ENCODE data around the gene NHSL2.
"Not testable (repeated sequence)": the region's sequence is repeated elsewhere in the genome, so short reads cannot be mapped to it uniquely, and the experiment has no call there.

The NHSL2 gene

DNA sequence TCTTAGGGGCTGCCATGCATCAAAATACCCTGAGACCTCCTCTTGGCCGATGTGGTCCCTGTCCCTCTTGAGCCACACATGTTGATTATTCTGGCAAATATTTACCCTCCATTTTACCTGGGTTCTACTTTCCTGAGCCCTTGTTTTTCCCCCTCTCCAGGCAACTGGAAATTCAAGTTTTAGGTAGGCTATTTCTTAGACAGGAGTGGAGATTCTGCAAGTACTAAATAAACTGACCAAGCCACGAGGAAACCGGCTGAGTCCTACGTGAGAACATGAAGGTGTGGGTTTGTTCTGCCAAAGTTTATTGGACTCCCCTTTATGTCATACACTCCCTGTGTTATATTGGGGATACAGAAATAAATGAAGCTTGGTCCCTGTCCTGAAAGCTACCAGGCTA lies 133.0 kb downstream of the NHSL2 start:
- no peak for DNase-seq (ENCODE audit: low read depth)

DNA sequence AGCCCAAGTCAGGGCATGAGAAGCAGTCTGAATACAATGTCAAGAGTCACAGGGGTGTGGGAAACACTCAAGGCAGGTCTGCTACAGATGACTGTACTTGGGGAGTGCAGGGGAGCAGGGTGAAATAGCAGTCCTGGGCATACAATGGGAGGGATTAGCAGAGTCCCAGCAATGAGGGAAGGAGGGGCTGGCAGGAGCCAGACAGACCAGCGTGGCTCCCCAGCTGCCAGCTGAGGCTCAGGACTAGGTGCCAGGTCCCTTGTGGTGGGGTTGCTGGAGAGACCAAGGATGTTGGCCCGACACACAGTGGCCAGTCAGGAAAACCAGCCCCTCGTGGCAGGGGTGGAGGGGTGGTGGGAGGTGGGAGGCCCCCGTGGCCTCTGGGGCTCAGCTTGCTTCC lies 134.5 kb downstream of the NHSL2 start:
- DNase-seq (ENCODE audit: low read depth), result no peak

DNA sequence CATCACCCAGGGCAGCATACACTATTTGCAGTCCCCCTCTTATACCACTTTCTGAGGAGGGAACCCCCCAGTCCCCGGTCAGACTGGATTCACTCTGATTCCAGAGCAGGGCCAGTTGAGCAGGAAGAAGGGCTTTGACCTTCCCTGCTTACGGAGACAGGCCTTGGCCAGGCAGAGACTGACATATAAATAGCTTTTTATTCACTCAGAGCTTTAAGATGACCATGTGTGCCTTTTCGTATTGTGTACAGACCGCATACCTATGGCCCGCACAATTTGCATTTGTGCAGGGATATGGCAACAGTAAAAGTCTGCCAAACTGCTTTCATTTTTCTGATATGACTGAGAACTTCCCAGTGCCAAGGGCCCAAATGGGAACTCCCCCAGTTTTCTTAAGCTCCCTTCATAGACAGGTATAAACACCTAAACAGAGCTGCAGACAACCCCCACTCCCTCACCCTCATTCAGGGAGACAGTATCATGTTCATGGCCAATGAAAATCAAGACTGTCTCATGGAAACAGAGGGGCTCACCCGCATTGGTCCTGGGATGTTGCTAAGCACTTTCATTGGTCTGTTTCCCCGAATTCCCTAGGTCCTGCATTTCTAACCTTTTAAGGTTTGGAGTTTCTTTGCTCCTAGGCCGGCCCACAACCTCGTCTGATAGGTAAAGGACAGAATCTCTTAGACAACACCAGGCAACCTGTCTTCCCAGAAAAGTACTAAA lies 135.1 kb downstream of the NHSL2 start:
- no peak for DNase-seq (ENCODE audit: low read depth)

DNA sequence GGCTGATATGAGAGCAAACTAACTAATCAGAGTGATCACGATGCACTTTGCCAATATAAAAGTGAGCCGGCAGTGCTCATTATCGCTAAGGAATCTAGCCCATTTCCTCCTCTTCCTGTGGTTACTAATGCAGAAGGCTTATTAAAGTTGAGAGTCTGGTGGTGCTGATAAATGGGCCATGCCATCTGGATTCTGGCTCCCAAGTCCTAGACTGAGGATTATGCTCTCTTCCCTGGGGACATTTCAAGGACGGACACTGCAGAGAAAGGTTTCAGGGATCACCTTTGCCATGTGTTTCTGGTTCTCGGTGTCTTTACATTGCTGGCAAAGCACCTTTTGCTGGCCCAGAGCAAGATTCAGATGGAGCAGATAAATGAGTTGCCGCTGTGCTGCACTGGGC lies 135.8 kb downstream of the NHSL2 start:
- no peak for DNase-seq (ENCODE audit: low read depth)

DNA sequence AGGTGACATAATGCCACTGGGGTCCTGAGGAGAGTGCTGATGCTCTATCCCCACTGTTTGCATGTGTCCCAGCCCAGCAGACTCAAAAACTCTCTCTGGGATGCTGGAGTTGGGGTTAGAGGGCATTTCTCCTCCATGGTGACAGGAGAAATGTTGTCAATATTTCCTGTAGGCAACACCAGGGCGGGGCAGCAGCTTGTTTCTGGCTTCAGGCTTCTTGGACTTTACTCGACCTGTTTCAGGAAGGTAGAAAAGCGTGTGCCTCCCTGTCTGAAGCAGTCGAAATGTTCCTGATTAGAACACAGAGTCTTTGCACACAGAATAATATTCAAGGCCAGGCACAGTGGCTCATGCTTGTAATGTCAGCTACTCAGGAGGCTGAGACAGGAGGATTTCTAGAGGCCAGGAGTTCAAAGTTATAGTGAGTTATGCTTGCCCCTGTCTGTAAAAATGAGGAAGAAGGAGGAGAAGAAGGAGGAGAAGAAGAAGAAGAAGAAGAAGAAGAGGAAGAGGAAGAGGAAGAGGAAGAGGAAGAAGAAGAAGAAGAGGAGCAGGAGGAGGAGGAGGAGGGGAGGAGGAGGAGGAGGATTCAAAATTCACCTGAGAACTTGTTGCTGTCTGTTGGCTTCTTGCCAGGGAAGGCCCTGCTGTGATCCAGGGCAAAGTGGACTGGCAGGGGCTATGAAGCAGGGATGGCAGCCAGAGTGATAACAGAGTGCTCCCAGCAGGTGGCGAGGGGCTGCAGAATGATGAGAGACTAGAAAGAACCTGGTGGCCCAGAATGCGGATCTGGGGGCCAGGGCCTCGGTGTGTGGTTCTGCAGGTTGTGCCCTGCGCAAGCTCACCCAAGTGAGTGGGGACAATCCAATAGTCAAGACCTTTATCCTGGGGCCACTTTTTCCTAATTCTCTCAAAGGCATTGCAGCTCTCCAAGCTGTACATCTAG lies 138.1 kb downstream of the NHSL2 start:
- no peak for DNase-seq (ENCODE audit: low read depth)

DNA sequence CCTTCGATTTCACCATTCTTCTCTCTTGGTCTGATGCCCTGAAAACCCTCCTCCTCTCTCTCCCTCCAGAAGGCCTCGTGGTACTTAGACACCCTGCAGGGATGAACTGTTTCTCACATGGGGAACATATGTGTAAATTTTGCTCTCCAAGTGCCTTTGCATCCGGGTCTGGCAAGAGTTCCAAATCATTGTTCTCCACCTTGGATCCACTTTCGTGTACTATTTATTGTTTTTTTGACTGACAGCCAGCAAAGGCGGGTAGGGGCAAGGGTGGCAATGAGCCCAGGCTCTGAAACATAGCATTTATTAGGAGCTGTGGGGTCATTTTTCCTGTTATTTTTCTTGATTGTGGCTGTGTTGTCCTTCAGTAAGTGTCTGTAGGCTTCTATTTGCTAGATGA lies 139.4 kb downstream of the NHSL2 start:
- no peak for DNase-seq (ENCODE audit: low read depth)

DNA sequence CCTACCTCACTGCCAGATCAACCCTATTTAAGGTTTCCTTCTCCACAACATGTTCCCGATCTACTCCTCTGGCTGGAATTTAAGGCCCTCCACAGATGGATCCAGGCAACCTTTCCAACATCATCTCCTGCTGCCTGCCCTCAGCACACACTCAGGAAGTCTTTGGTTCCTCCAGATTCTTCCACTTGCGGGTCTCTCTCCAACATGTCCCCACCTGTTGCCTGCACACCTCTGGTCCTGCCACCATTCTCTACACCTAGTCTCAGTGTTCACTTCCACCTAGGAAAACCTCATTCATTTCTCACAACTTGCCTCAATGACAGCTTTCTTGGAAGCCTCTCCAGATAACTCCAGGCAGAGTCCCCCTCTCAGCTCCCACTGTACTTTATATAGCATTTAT lies 140.9 kb downstream of the NHSL2 start:
- DNase-seq (ENCODE audit: low read depth), result no peak

DNA sequence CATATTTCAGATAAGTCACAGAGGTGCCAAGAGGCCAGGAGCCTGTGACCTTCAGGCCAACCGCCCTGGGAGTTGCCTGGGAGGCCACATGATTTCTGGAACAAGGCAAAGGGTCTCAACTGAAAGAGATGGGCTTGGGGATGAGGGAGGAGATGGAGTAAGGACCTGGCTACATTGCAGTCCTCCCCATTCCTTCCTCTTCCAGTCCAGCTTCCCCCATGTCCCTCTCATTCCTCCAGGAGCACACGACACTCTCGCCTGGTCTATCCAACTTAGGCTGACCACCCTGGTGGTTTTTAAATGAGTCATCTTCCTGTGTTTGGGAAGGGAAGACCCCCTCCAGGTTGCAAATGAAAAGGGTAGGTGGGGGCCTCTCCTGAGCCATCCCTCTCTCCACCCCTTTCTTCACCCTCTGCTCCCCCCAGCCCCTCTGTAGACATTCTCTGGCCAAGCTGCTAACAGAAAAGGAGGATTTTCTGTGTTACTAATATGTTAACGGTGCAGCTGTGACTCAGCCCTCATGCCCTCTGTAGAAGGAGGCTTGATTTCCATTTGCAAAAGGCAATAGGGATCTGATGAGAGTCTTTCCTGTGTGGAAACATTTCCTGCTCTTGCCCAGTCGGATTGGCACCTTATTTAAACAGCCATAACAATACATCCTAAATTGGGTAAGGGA lies 141.9 kb downstream of the NHSL2 start:
- DNase-seq (ENCODE audit: low read depth), result no peak

DNA sequence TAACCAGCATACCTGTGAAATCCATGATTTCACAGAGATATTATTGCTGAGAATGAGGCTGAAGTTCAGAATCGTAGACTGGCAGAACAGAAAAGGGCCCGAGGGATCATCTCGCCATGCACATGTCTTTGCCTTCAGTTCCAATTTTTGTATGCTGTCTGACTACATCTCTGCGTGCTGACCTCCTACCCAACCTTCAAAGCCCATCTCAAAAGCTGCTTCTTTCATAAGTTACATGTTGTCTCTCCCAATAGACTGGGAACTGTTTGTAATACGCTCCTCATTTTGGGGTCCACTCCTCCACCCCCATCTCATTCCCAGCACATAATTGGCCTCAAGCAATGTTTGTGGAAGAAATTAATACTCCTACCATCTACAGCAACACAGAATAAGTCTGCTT lies 142.9 kb downstream of the NHSL2 start:
- no peak for DNase-seq (ENCODE audit: low read depth)

DNA sequence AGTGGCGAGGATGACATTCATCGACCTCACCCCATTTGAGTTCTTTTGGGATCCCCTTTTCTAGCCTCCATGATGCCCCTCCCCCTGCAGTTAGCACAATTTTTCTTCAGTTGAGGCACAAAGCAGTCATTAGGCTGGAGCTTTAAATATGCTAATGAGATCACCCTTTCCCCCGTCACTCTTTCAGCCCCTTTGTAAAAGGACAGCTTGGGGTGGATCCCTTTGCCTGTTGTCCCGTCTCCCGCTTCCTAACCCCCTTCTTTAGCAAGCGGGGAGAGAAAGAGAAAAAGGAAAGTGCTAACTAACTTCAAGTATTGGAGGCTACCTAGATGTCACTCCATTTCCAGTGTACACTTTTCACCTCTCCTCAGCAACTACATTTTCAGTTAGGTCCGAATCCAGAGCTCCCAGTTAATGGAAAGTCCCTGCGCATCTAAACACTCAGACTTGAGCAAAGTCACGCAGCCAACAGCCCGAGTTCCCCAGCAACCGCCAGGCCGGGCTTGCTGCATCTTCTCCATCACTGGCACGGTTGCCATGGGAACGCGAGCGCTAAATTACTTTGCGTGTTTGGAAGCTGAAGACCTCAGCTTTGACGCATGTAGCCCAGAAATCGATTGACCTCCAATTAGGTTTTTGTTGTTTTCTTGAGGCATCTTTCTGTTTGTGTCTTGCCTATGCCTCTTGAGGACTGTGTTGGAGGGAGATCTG lies 144.3 kb downstream of the NHSL2 start:
- DNase-seq (ENCODE audit: low read depth), result no peak

DNA sequence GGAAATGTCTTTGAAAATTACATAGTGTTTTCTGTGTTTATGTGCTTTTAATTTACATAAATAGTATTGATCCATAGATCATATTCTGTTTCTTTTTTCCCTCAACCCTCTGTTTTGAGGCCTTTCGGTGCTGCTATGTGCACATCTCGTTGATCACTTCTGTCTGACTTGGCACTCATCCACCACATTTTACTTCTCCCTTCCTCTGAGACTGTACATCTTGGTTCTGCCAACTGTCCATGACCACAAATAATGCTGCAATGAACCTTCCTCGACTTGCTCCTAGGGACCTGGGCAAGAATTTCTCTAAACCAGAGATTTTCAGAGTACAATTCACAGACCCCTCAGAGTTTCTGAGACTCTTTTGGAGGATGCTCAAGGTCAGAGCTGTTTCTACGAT lies 146.7 kb downstream of the NHSL2 start:
- DNase-seq (ENCODE audit: low read depth), result no peak

DNA sequence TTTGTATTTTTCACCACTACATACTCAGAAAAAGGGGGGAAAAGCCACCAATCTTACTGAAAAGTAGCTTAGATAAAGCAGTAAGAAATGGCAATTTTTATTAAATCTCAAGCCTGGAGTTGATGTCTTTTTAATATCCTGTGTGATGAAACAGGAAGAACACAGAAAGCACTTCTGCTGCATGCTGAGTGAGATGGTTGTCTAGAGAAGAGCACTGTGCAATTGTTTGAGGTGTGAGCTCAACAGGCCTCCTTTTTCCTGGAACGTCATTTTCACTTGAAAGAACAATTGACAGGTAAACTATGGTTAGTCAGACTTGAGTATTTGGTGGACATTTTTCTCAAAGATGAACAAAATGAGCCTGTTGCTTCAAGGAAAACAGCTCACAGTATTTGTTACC lies 147.2 kb downstream of the NHSL2 start:
- DNase-seq (ENCODE audit: low read depth), result no peak

DNA sequence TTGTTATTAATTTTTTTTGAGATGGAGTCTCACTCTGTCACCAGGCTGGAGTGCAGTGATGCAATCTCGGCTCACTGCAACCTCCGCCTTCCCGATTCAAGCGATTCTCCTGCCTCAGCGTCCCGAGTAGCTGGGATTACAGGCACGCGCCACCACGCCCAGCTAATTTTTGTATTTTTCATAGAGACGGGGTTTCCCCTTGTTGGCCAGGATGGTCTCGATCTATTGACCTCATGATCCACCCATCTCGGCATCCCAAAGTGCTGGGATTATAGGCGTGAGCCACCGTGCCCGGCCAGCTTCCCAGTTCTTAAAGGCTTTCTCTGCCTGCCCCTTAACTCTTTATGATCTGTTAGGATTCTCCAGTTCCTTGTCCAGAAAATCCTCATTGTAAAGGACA lies 147.7 kb downstream of the NHSL2 start:
- not testable (repeated sequence) for DNase-seq (ENCODE audit: low read depth)

DNA sequence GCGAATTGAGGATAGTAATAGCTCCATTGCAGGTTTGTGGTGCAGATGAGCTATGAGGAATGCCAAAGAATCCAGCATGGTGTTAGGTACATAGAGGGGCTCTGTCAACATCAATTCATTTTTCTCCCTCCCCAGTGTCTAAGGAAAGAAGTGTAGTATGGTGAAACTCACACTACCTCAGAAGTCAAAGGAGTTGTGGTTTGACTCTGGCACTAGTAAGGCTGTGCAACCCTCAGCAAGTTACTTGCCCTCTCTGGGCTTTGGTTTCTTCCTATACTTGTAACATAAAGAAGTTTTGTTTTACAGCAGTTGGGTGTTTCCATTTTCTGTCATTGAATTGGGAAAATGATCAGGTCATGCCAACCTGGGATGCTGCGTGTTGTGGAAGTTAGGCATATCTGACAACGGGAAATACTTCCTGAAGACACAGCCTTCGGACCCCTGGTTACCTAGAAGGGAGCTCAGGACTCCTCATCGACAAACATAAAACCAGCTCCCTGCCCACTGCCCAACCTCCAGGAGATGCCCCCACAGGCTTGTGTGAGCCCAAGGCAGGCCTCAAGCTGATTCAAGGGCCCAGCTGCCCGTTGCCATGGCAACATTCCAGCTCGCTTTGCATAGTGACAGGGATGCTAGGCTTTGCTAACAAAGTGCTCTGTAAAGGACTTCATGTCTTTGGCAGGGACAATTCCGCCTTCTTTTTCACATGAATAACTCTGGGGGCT lies 149.7 kb downstream of the NHSL2 start:
- no peak for DNase-seq (ENCODE audit: low read depth)

DNA sequence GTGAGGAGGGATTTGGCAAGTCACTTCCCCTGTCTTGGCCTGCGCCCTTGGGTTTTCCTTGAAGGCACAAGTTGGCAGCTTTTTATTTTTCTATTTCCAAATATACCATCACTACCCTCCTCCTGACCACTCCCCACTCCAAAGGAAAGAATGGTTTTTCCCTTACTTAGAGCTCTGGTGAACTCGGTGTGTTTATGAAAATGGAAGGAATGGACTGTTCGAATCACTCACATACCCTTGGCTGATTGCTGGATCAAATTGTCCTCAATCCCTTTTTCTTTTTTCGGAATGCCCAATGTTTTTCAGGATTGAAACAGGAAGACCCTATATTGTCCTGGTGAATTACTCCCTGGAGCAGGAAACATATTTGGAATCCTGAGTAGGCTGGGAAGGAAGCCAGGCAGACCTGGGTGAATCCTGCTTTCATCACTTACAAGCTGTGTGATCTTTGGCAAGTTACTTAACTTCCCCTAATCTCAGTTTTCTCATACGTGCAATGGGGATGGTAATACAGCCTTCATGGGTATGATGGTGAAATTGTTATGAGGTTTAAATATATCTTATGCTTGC lies 150.4 kb downstream of the NHSL2 start:
- no peak for DNase-seq (ENCODE audit: low read depth)

DNA sequence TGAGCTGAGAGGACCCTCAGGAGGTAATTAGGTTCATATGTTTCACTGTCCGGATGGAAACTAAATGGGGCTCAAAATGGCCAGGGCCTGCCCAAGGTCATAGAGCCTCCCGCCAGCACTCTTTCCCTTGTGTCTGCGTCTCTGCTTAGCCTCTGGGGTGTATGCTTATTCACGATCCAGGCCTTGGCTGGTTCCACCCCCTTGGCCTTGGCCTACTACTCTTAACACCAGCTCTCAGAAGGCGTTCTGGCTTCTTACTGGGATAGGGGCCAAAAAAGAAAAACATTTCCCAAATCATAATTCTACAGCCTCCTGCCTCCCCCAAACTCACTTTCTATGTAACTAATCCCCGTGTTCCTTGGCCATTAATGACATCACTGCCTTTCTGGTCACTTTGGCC lies 152.3 kb downstream of the NHSL2 start:
- DNase-seq (ENCODE audit: low read depth), result no peak

DNA sequence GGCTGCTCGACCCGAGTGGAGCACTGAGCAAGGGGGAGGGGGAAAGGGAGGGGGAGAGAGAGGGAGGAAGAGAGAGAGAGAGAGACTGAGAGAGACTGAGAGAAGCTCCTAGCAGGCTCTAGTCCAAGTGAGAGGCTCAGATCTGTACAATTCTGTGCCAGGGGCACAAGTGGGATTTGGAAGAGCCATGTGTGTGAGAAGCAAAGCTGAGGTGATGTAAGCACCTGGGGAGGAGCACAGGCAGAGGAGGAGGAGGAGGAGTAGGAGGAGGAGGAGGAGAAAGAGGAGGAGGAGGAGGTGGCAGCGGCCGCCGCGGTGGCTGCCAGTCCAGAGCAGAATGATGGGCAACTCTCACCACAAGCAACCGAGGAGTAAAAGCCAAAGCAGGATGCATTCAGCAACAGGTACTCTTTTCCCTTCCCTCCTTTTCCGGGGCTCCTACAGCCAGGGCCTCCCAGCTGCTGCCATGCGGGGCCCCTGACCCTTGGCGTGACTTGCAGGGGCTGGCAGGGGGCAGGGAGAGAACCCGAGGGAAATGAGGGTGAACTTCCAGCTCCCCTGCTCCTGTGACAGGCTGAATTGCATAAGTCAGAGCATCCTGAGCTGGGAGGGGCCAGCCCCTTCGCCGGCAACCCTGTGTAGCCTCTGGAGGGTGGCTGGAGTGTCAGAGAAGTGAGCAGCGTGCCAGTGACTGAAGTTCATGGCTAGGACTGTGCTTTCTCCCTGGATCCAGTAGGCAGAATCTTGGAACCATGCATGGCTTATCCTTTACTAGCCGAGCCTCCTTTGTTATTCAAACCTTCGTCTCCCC lies 158.9 kb downstream of the NHSL2 start:
- no peak for DNase-seq (ENCODE audit: low read depth)

DNA sequence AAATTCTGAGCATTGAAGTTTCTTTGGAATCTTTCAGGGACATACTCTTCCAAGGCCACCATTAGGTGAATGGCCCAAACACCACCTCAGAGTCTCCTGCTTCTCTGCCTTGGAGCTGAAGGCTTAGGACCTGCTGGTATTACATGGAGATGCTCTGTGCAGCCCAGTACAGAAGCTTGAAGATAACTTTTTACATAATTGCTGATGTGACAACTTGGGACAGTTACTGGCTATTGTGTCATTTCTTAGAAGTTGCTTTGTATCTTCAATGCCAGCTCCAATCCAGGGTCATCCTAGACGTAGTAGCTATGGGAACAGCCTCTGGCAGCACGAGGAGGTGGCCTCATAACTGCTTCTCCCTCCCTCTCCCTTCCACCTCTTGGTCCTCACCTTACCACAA lies 160.6 kb downstream of the NHSL2 start:
- DNase-seq (ENCODE audit: low read depth), result no peak

DNA sequence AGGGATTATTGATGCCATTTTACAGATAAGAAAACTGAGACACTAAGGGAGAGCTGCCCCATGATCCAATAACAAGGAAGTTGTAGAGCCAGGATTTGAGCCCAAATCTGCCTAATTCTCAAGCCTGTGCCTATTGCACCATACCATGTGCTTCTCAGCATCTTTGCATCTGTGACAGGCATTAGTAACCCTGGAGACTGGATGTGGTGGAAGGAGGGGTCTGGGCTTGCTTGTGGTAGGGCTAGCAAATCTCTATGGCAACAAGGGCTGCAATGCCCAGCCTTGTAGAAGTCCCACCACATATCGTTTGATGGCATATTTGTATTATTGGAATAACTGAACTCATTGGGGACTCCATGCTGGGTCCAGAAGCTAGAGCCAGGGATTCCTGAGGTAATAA lies 163.0 kb downstream of the NHSL2 start:
- DNase-seq (ENCODE audit: low read depth), result no peak

DNA sequence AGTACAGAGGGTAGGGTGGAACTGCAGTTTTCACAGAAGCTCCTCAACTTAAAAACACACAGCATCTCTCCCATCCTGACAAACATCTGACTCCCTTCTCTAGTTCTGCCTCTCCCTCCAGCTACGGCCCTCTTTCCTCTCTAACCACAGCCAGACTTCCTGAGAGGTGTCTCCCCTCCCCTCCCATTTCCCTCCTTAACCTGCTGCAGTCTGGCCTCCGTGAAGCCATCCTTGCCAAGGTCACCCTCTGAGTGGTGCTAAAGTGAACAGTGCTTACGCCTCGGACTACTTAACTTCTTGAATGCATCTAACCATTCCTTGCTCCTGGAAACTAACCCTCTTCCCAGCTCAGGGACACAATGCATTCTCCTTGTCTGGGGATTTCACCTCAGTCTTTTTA lies 167.8 kb downstream of the NHSL2 start:
- no peak for DNase-seq (ENCODE audit: low read depth)

All from stimulated activated CD4-positive, alpha-beta T cell treated with anti-CD3 and anti-CD28 coated beads, Interleukin-2, amount 100 ng/mL, for 4 hours (primary cell).